Endothelial cell of umbilical vein (primary cell): ENCODE measurements around the gene BATF. TPM values are rescaled to one million over a fixed set of nuclear protein-coding genes. Genes with fewer than 3 reads are reported as not detected.

Experiments
- BruUV-seq: library from RNA; stranded (reverse); fragments of 400-500 nt; replicated peaks from 2 replicates; lab custom pipeline; 2021; lab: Mats Ljungman, UMichigan
- CTCF ChIA-PET: fragments of 300-600, 350-600 bp; sonication (Branson Sonifier 250); formaldehyde crosslinking; loops from one replicate; lab custom pipeline; 2021; ENCODE audit warnings: antibody characterized with exemption, inconsistent platforms; lab: Charles Lee
- POLR2A ChIA-PET: fragments of 300-600, 350-600 bp; sonication (Branson Sonifier 250); formaldehyde crosslinking; loops from one replicate; lab custom pipeline; 2021; ENCODE audit warnings: antibody characterized with exemption, inconsistent platforms; lab: Charles Lee
- DNase-seq: peaks from one replicate; pipeline ENCODE4 v3.0.0-alpha.2; 2011; ENCODE audit warnings: low read depth, low spot score
- FAIRE-seq: peaks from 2 replicates; lab custom pipeline; 2011; peaks lifted over from hg19 to GRCh38; lab: Jason Lieb, UNC
- H2AFZ ChIP-seq: 2 replicates; pipeline ENCODE4 v1.6.0; 2012; ENCODE audit warnings: low read depth, low read length, control low read depth, inconsistent platforms
- H3K27ac ChIP-seq: 2 replicates; pipeline ENCODE4 v1.5.1; 2011; ENCODE audit warnings: low read depth, mild to moderate bottlenecking, control low read depth, low read length, moderate library complexity; ENCODE audit not compliant: insufficient read depth
- H3K27me3 ChIP-seq, 2 experiments: 2 replicates each; pipeline versions ENCODE4 v1.6.0 to v1.6.1; 2011; ENCODE audit warnings: low read length in 2 of 2, mixed read lengths in 1 of 2; ENCODE audit not compliant: control insufficient read depth in 2 of 2, insufficient read depth in 2 of 2
- H3K36me3 ChIP-seq, 2 experiments: 2 replicates in 1 of 2; 3 replicates in 1 of 2; pipeline ENCODE4 v1.5.1; 2011; ENCODE audit warnings: low read length in 2 of 2, mild to moderate bottlenecking in 1 of 2, moderate library complexity in 1 of 2; ENCODE audit not compliant: control insufficient read depth in 2 of 2, insufficient read depth in 2 of 2; ENCODE audit errors: extremely low read depth in 1 of 2
- H3K4me1 ChIP-seq: 3 replicates; pipeline ENCODE4 v1.5.1; 2011; ENCODE audit warnings: mild to moderate bottlenecking, low read length; ENCODE audit not compliant: control insufficient read depth, insufficient read depth; ENCODE audit errors: extremely low read depth
- H3K4me2 ChIP-seq: 2 replicates; pipeline ENCODE4 v1.6.1; 2011; ENCODE audit warnings: low read length, control low read depth, mixed read lengths; ENCODE audit not compliant: insufficient read depth
- H3K4me3 ChIP-seq, 3 experiments: fragments of 200-600 bp in 1 of 3; sonication (generic), shearing (Covaris generic) in 1 of 3; replicated peaks in 1 of 3; 2 replicates each; pipeline ENCODE4 v1.5.1; 2011 to 2016; ENCODE audit warnings: control low read depth in 3 of 3, low read length in 3 of 3, mild to moderate bottlenecking in 2 of 3, inconsistent platforms in 1 of 3, low read depth in 1 of 3, moderate library complexity in 1 of 3; ENCODE audit not compliant: insufficient read depth in 1 of 3
- H3K79me2 ChIP-seq: 2 replicates; pipeline ENCODE4 v1.6.0; 2012; ENCODE audit warnings: low read length, inconsistent platforms; ENCODE audit not compliant: control insufficient read depth, insufficient read depth
- H3K9ac ChIP-seq: replicated peaks from 2 replicates; pipeline ENCODE3; 2011; ENCODE audit warnings: low read length, control low read depth; ENCODE audit not compliant: insufficient read depth; ENCODE audit errors: extremely low read depth
- H3K9me1 ChIP-seq: replicated peaks from 3 replicates; pipeline ENCODE4 v1.6.0; 2011; ENCODE audit warnings: mild to moderate bottlenecking, low read length; ENCODE audit not compliant: control insufficient read depth, insufficient read depth; ENCODE audit errors: extremely low read depth
- H3K9me3 ChIP-seq: replicated peaks from 2 replicates; pipeline ENCODE4 v1.5.1; 2012; ENCODE audit warnings: low read length, inconsistent platforms; ENCODE audit not compliant: control insufficient read depth, insufficient read depth
- H4K20me1 ChIP-seq: replicated peaks from 2 replicates; pipeline ENCODE3; 2011; ENCODE audit warnings: mild to moderate bottlenecking, low read length; ENCODE audit not compliant: control insufficient read depth, insufficient read depth; ENCODE audit errors: extremely low read depth
- CTCF ChIP-seq, 2 donors: IDR thresholded peaks; 1 replicate in 1 of 2; 2 replicates in 1 of 2; pipeline ENCODE4 v1.5.1; 2011; ENCODE audit warnings: low read length in 2 of 2, mild to moderate bottlenecking in 2 of 2, moderate library complexity in 2 of 2, control low read depth in 1 of 2, inconsistent platforms in 1 of 2, low read depth in 1 of 2; ENCODE audit not compliant: insufficient read depth in 1 of 2; ENCODE audit errors: extremely low read depth in 1 of 2
- EZH2 ChIP-seq: IDR thresholded peaks from 2 replicates; pipeline ENCODE4 v1.6.1; 2012; ENCODE audit warnings: borderline replicate concordance, low read depth, mild to moderate bottlenecking, moderate library complexity, low read length, inconsistent platforms; ENCODE audit not compliant: severe bottlenecking
- GATA2 ChIP-seq: IDR thresholded peaks from 2 replicates; pipeline ENCODE4 v1.7.0; 2011; ENCODE audit warnings: low read depth, mild to moderate bottlenecking, moderate library complexity, mixed read lengths, low read length; ENCODE audit not compliant: insufficient read length, insufficient read depth
- JUN ChIP-seq: IDR thresholded peaks from 2 replicates; pipeline ENCODE4 v1.6.1; 2011; ENCODE audit warnings: borderline replicate concordance, low read depth; ENCODE audit not compliant: insufficient read length, insufficient read depth
- POLR2A ChIP-seq: IDR thresholded peaks from 2 replicates; pipeline ENCODE4 v1.6.1; 2012; ENCODE audit warnings: low read depth, mild to moderate bottlenecking, control low read depth, low read length
- POLR2AphosphoS5 ChIP-seq: IDR thresholded peaks from 2 replicates; pipeline ENCODE4 v1.6.1; 2012; ENCODE audit warnings: low read depth, mild to moderate bottlenecking, control low read depth, low read length, moderate library complexity; ENCODE audit not compliant: insufficient read depth
- dilution Hi-C: fragments of 300-500 bp; cut with MboI; formaldehyde crosslinking; loops from one replicate; pipeline ENCODE4 v1.15.0; 2019; ENCODE audit warnings: low sequenced_read_pairs; ENCODE audit not compliant: extremely low pct_ligation_motif_present
- intact Hi-C: fragments of 100-400 bp; cut with micrococcal nuclease; formaldehyde crosslinking; loops from one replicate; pipeline ENCODE4 v1.10.0; 2022
- polyA plus RNA-seq, 4 experiments: library from polyadenylated mRNA; depleted of rRNA in 3 of 4; stranded (reverse) in 3 of 4; unstranded in 1 of 4; fragments of >200 nt; gene quantifications; 2 replicates each; pipeline versions ENCODE4 v1.2.1 to v1.2.3, GENCODE V29; 2011 to 2012; ENCODE audit warnings: missing spikeins in 1 of 4
- total RNA-seq: library from RNA; stranded (reverse); gene quantifications from 2 replicates; pipeline ENCODE4 v1.2.3, GENCODE V29; 2021

BATF gene
- total and polyA plus RNA-seq, 2 donors (not counting 3 experiments of a cell fraction or from before 2014, with no cell fraction given): not detected

GRCh38 chr14:75497191-75497590, 25.1 kb upstream of the BATF start:
- TF ChIP-seq POLR2A (no peak), JUN (no peak), POLR2AphosphoS5 (no peak), EZH2 (no peak), CTCF (IDR thresholded peaks at IDR 0.05; ENCODE audit: extremely low read depth in 1 of 2, insufficient read depth in 1 of 2, low read depth in 1 of 2, low read length in 2 of 2) (no peak), GATA2 (no peak)

More at GRCh38 chr14:75497191-75497590, 25.1 kb upstream of the BATF start:
- no peaks in the 10 kb centered on the region for H3K4me1 ChIP-seq
- no peaks in the 10 kb centered on the region for H3K79me2 ChIP-seq
- BruUV-seq: no TSS peak
- FAIRE-seq: no peak
- H2AFZ ChIP-seq: no peak overlapping the region
- H4K20me1 ChIP-seq: no peaks in the 10 kb centered on the region
- H3K27me3 ChIP-seq: no peaks in the 10 kb centered on the region
- H3K9me3 ChIP-seq: no peaks in the 10 kb centered on the region
- no peak overlapping the region for H3K9ac ChIP-seq
- no peaks in the 10 kb centered on the region for H3K9me1 ChIP-seq
- no peak overlapping the region for H3K27ac ChIP-seq
- ChIA-PET CTCF (interaction anchor here (0.8 to 2.0 kb wide), 3 partner anchors 9 to 13 kb away, joined by 4 to 7 read pairs (median 4); no protein-coding TSS in a partner anchor), POLR2A (no interaction called here)
- no peak for DNase-seq
- dilution Hi-C loops (no loop called here), intact Hi-C loops (no loop called here)
- H3K4me2 ChIP-seq: no peak overlapping the region
- no peak overlapping the region for H3K4me3 ChIP-seq
- H3K36me3 ChIP-seq: no peaks in the 10 kb centered on the region
